Endothelial cell of umbilical vein (primary cell): Measurements from ENCODE around the gene GAS2L2.

Source experiments
- CTCF ChIP-seq, 2 donors: IDR thresholded peaks; 1 replicate in 1 of 2; 2 replicates in 1 of 2; pipeline ENCODE4 v1.5.1; 2011; ENCODE audit warnings: low read length in 2 of 2, mild to moderate bottlenecking in 2 of 2, moderate library complexity in 2 of 2, control low read depth in 1 of 2, inconsistent platforms in 1 of 2, low read depth in 1 of 2; ENCODE audit not compliant: insufficient read depth in 1 of 2; ENCODE audit errors: extremely low read depth in 1 of 2
- JUN ChIP-seq: IDR thresholded peaks from 2 replicates; pipeline ENCODE4 v1.6.1; 2011; ENCODE audit warnings: borderline replicate concordance, low read depth; ENCODE audit not compliant: insufficient read length, insufficient read depth
- POLR2A ChIP-seq: IDR thresholded peaks from 2 replicates; pipeline ENCODE4 v1.6.1; 2012; ENCODE audit warnings: low read depth, mild to moderate bottlenecking, control low read depth, low read length

- TF ChIP-seq POLR2A (no peak), CTCF (IDR thresholded peaks at IDR 0.05; ENCODE audit: extremely low read depth in 1 of 2, insufficient read depth in 1 of 2, low read depth in 1 of 2, low read length in 2 of 2) (no peak), JUN (no peak)
Measured at GRCh38 chr17:35727635-35728034, 25.4 kb downstream of the GAS2L2 start.
